HFF-Myc (cell line): ENCODE results near the gene CNNM1.

Experiments
- DNase-seq: peaks from one replicate; pipeline ENCODE4 v3.0.0-alpha.2; 2011; ENCODE audit warnings: low read depth; ENCODE audit errors: extremely low read depth
- H3K4me3 ChIP-seq: replicated peaks from 2 replicates; pipeline ENCODE4 v1.5.1; 2011; ENCODE audit warnings: low read depth, mild to moderate bottlenecking, control low read depth, low read length
- TF ChIP-seq, protein P1 (sequence below): IDR thresholded peaks from 2 replicates; pipeline ENCODE4 v1.5.1; 2012; ENCODE audit warnings: mild to moderate bottlenecking, low read depth, low read length, control low read depth; ENCODE audit errors: missing control alignments

CNNM1 gene

DNA sequence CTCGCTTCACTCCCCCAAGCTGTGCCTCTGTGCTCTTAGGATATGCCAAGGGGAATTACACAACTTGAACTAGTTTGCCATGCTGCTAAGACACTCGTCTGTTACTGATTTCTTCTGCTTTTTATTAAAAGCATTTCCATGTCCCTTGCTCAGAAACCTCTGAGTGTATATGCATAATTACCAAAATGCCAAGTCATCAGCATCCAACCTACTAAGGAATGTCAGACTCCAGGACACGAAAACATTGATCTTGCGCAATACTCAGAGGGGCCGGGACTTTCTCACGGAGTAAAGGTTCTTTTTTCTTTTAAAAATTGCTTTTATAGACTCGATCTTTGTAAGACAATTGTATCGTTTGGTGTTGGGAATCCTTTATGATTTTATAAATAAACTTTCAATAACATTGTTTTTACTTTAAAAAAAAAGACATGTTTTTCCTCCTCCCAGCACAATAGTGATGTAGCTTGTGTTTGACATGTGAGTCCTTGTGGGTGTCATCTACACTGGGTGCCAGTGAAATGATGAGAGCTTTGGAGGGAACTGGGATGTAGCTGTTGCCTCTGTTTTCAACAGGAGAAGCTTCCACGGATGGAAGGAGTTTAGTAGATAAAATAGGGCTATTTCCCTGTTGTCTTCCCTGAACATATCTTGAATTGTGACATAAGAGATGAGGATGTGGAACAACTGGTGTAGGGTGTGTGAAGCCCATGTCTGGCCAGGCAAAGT lies 43.6 kb downstream of the CNNM1 start:
- TF ChIP-seq, protein P1, sequence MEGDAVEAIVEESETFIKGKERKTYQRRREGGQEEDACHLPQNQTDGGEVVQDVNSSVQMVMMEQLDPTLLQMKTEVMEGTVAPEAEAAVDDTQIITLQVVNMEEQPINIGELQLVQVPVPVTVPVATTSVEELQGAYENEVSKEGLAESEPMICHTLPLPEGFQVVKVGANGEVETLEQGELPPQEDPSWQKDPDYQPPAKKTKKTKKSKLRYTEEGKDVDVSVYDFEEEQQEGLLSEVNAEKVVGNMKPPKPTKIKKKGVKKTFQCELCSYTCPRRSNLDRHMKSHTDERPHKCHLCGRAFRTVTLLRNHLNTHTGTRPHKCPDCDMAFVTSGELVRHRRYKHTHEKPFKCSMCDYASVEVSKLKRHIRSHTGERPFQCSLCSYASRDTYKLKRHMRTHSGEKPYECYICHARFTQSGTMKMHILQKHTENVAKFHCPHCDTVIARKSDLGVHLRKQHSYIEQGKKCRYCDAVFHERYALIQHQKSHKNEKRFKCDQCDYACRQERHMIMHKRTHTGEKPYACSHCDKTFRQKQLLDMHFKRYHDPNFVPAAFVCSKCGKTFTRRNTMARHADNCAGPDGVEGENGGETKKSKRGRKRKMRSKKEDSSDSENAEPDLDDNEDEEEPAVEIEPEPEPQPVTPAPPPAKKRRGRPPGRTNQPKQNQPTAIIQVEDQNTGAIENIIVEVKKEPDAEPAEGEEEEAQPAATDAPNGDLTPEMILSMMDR: no peak
- no peak for DNase-seq
- H3K4me3 ChIP-seq: no peak overlapping the region

DNA sequence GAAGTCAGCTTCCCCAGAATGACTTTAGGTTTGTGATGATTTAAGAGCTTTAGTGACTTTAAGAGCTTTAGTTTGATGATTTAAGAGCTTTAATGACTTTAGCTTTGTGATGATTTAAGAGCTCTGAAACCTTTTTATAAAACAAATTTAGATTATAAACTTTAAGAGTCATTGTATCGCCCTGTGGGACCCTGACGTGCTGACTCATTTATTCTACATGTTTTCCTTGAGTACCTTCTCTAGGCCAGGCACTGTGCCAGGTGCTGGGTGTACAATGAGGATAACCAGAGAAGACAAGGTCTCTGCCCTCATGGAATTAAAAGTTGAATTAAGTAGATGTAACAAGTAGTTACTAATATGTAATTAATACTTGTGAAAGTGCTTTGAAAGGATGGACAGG lies 45.4 kb downstream of the CNNM1 start:
- no peak for DNase-seq
- TF ChIP-seq, protein P1: no peak
- no peak overlapping the region for H3K4me3 ChIP-seq

DNA sequence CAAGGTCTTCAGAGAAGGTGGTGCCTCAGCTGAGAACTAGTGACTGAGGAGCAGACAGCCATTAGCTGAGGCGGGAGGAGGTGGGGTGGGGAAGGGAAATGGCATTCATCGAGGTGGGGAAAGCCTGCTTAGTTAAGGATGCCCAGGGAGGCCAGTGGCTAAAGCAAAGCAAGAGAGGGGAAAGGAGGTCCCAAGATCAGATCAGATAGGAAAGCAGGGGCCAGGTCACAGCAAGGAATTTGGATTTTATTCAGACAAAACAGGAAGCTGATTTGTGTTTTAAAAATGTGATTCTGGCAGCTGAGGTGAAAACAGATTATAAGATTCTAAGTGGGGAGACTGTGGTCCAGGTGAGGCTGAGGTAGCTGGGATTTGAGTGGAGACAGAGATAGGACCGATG lies 45.8 kb downstream of the CNNM1 start:
- no peak for DNase-seq
- TF ChIP-seq, protein P1: no peak
- no peak overlapping the region for H3K4me3 ChIP-seq

DNA sequence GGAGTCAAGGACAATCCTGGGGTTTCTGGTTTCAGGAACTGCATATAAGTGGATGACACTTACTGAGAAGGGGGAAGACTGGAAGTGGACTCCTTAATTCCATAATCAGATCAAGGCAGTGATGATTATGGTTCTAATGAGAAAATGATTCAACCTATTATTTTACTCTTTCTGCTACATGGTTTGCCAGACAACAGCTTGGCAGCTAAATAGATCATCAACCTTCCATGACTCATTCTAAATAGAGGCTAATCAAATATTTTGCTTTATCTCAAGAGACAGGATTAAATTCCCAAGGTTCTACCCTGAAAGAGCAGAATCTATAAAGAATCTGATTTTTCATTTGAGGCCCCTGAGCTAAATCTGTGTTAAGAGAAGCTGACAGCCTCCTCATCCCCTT lies 46.3 kb downstream of the CNNM1 start:
- no peak overlapping the region for H3K4me3 ChIP-seq
- TF ChIP-seq, protein P1: no peak
- no peak for DNase-seq

DNA sequence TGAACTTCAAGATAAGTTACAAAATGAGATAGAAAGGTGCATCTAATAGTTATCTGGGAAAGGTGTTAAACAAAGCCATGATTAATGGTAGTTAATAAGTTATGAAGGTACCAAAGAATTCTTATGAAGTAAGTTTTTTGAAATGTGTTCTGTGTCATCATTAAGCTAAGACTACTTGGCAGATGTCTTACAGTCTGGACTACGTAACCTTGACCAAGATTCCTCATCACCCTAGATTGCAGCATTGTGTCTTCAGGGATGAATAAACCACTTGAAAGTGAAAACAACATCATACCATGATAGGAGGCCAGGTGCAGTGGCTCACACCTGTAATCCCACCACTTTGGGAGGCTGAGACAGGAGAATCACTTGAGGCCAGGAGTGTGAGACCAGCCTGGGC lies 53.0 kb downstream of the CNNM1 start:
- TF ChIP-seq, protein P1: no peak

DNA sequence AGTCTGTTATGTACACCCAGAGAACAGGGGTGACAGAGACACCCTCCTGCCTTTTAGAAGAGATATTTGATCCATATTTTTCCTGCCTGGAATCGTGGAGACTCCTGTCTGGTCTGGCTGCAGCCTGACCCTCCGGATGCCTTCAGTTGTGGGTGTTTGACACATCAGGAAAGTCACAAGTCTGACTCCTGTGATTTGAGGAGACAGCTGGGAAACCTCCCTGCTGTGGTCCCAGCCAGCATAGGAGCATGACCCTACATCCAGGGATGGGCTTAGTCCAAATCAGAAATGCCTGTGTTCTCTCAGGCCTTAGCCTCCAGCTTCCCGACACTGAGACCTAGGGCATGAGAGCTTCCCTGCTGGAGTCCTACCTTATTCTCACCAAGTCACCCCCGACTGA lies 57.9 kb downstream of the CNNM1 start:
- TF ChIP-seq, protein P1: no peak
- DNase-seq: no peak
- H3K4me3 ChIP-seq: no peak overlapping the region

More for the DNA sequence above, 53.0 kb downstream of the CNNM1 start:
- DNase-seq: no peak
- no peak overlapping the region for H3K4me3 ChIP-seq

DNA sequence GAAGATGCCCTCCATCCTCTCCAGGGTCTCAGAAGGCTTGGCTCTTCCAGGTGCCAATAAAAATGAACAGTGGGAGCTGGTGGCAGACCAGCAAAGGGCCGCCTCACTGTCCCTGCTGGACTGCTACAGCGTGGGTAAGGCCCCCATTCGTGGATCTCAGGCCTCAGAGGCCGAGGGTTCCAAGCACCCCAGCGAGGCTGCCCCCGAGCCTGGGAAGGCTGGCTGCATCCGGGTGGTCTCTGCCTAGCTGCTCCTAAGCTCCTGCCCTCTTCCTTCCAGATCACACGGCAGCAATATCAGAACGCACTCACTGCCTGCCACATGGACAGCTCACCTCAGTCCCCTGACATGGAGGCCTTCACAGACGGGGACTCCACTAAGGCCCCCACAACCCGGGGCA lies 58.4 kb downstream of the CNNM1 start:
- TF ChIP-seq, protein P1: no peak
- DNase-seq: no peak
- H3K4me3 ChIP-seq: no peak overlapping the region
